DOHH2 (cell line): ENCODE data around the gene GALNT2.

Experiments used
- CTCF ChIP-seq: fragments of 200-600 bp; sonication (generic); IDR thresholded peaks from one replicate; pipeline ENCODE4 v1.5.1; 2014; ENCODE audit warnings: antibody characterized with exemption, mild to moderate bottlenecking, low read depth, low read length; ENCODE audit not compliant: poor library complexity, severe bottlenecking
- EZH2phosphoT487 ChIP-seq: fragments of 200-600 bp; sonication (generic); IDR thresholded peaks from 2 replicates; pipeline ENCODE4 v1.6.1; 2017; ENCODE audit warnings: borderline replicate concordance, mild to moderate bottlenecking, antibody characterized with exemption, low read length, moderate library complexity, mixed read lengths

- TF ChIP-seq CTCF, result no peak
- TF ChIP-seq EZH2phosphoT487, result no peak
Measured at GRCh38 chr1:230174041-230174440, 107.0 kb downstream of the GALNT2 start.
